ENCODE measurements around the gene USP7. TPM values are rescaled to one million over a fixed set of nuclear protein-coding genes. Genes with fewer than 3 reads are reported as not detected.

Gene USP7
- polyA plus RNA-seq, 3 donors: 2.4 to 31.7 (median 4.1) TPM

GRCh38 chr16:8935989-8936388, 27.7 kb downstream of the USP7 start:
- Histone ChIP-seq H2AFZ (ENCODE audit: insufficient read depth, low read depth, low read length, poor library complexity, severe bottlenecking) (no peak overlapping the region), H3K79me2 (ENCODE audit: insufficient read depth, low read length) (peaks cover 100% of the 10 kb centered on the region), H3K36me3 (replicated peaks in 1 of 2; ENCODE audit: control insufficient read depth in 1 of 2, insufficient read depth in 2 of 2, low read length in 2 of 2) (no peaks in the 10 kb centered on the region), H3K4me1 (ENCODE audit: control insufficient read depth in 1 of 2, insufficient read depth in 2 of 2, low read length in 2 of 2) (no peaks in the 10 kb centered on the region), H3K27me3 (ENCODE audit: control insufficient read depth in 2 of 2, insufficient read depth in 2 of 2, low read length in 2 of 2) (no peaks in the 10 kb centered on the region), H3K9ac (ENCODE audit: insufficient read depth, low read length, poor library complexity, severe bottlenecking) (no peak overlapping the region), H3K4me2 (replicated peaks; ENCODE audit: extremely low read depth, low read length, poor library complexity, severe bottlenecking) (no peak overlapping the region), H3K4me3 (replicated peaks in 1 of 3; ENCODE audit: low read depth in 2 of 3, low read length in 3 of 3) (no peak overlapping the region), H3K27ac (ENCODE audit: low read depth in 1 of 2, low read length in 2 of 2) (no peak overlapping the region), H3K9me3 (replicated peaks in 1 of 2; ENCODE audit: control insufficient read depth in 1 of 2, insufficient read depth in 1 of 2, low read length in 2 of 2) (no peaks in the 10 kb centered on the region), H4K20me1 (ENCODE audit: insufficient read depth, low read length) (peaks cover 100% of the 10 kb centered on the region)
- Mint-ChIP-seq H3K36me3 (no peaks in the 10 kb centered on the region), H3K27ac (peak overlapping the region in 2 of 7 donors; percentile 38 to 47), H3K9me3 (no peaks in the 10 kb centered on the region), H3K27me3 (ENCODE audit: low read depth in 3 of 3) (no peaks in the 10 kb centered on the region), H3K4me3 (no peak overlapping the region), H3K4me1 (peaks cover 51% of the 10 kb centered on the region)
- DNase-seq: no peak
- no peak for TF ChIP-seq CTCF (IDR thresholded peaks at IDR 0.05)
- 88% methylated on average over 7 of the region's 9 CpGs for WGBS (ENCODE audit: insufficient coverage)
- intact Hi-C loops (cut with micrococcal nuclease): no loop called here

DNA sequence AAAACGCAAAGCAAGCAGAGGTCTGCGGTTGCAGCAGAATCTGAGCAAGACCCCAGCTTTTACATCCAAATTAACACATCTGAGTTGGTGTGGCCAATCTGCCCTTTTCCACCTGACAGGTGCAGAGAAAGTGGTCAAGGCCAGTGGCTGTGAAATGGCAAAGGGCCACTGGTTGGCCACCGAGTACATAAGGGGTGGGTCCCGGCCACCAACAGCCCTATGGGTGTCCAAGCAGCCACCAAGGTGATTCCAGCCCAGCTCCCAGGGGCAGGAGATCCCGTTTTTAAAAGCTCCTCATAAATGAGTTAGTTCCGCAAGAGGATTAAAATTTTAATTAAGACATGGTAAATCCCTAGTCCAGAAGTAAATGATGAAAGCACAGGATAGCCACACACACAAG, 29.1 kb downstream of the USP7 start:
- no peak for TF ChIP-seq CTCF (IDR thresholded peaks at IDR 0.05)
- Mint-ChIP-seq H3K27ac (peak overlapping the region in 1 of 7 donors; percentile 63), H3K36me3 (peaks cover 7% of the 10 kb centered on the region in 2 donors), H3K9me3 (no peaks in the 10 kb centered on the region), H3K27me3 (ENCODE audit: low read depth in 3 of 3) (no peaks in the 10 kb centered on the region), H3K4me1 (peaks cover 42% of the 10 kb centered on the region), H3K4me3 (no peak overlapping the region)
- intact Hi-C loops (cut with micrococcal nuclease): no loop called here
- Histone ChIP-seq H3K79me2 (ENCODE audit: insufficient read depth, low read length) (peaks cover 100% of the 10 kb centered on the region), H3K9ac (ENCODE audit: insufficient read depth, low read length, poor library complexity, severe bottlenecking) (no peak overlapping the region), H3K4me3 (replicated peaks in 1 of 3; ENCODE audit: low read depth in 2 of 3, low read length in 3 of 3) (no peak overlapping the region), H2AFZ (ENCODE audit: insufficient read depth, low read depth, low read length, poor library complexity, severe bottlenecking) (no peak overlapping the region), H4K20me1 (ENCODE audit: insufficient read depth, low read length) (peaks cover 100% of the 10 kb centered on the region), H3K4me1 (ENCODE audit: control insufficient read depth in 1 of 2, insufficient read depth in 2 of 2, low read length in 2 of 2) (no peaks in the 10 kb centered on the region), H3K4me2 (replicated peaks; ENCODE audit: extremely low read depth, low read length, poor library complexity, severe bottlenecking) (no peak overlapping the region), H3K27me3 (ENCODE audit: control insufficient read depth in 2 of 2, insufficient read depth in 2 of 2, low read length in 2 of 2) (no peaks in the 10 kb centered on the region), H3K9me3 (replicated peaks in 1 of 2; ENCODE audit: control insufficient read depth in 1 of 2, insufficient read depth in 1 of 2, low read length in 2 of 2) (no peaks in the 10 kb centered on the region), H3K27ac (ENCODE audit: low read depth in 1 of 2, low read length in 2 of 2) (no peak overlapping the region), H3K36me3 (replicated peaks in 1 of 2; ENCODE audit: control insufficient read depth in 1 of 2, insufficient read depth in 2 of 2, low read length in 2 of 2) (peaks cover under 1 to 8% of the 10 kb centered on the region in 2 donors)
- no peak for DNase-seq
- WGBS (ENCODE audit: insufficient coverage): 84% methylated on average over 3 of the region's 6 CpGs
